ENCODE results near the gene VDR.

Gene VDR

GRCh38 chr12:47904713-47905709 lies at the start of gene VDR:
Gene VDR, minus strand, starts transcription at chr12:47904994. Its CDS starts 25,881 bp downstream, at chr12:47879113.
- DNase-seq (ENCODE audit: low spot score in 2 of 2): peak; percentile 42 to 50
- ATAC-seq (ENCODE audit: low read depth): peak; percentile 76
- Mint-ChIP-seq H3K27ac (peak within 1 kb of the TSS; percentile 33), H3K27me3 (peaks cover 15% of the 10 kb centered on the region), H3K4me3 (peak within 1 kb of the TSS; percentile 79), H3K36me3 (no peaks in the 10 kb centered on the region), H3K9me3 (no peaks in the 10 kb centered on the region), H3K4me1 (peaks cover 13% of the 10 kb centered on the region)

- H3K27ac Mint-ChIP-seq: no peak overlapping the region
- peaks cover 12% of the 10 kb centered on the region for H3K27me3 Mint-ChIP-seq
- ATAC-seq (ENCODE audit: low read depth) (no peak), DNase-seq (ENCODE audit: low spot score in 2 of 2) (no peak)
- H3K4me3 Mint-ChIP-seq: no peak overlapping the region
- H3K36me3 Mint-ChIP-seq: peaks cover 2% of the 10 kb centered on the region
- H3K4me1 Mint-ChIP-seq: no peaks in the 10 kb centered on the region
- no peaks in the 10 kb centered on the region for H3K9me3 Mint-ChIP-seq
Observed at GRCh38 chr12:47954058-47954457, 49.3 kb upstream of the VDR start.

- Mint-ChIP-seq H3K4me1 (no peaks in the 10 kb centered on the region), H3K9me3 (no peaks in the 10 kb centered on the region), H3K4me3 (no peak overlapping the region), H3K36me3 (no peaks in the 10 kb centered on the region), H3K27ac (no peak overlapping the region), H3K27me3 (peaks cover 14% of the 10 kb centered on the region)
- ATAC-seq (ENCODE audit: low read depth) (no peak), DNase-seq (ENCODE audit: low spot score in 2 of 2) (no peak)
Observed at GRCh38 chr12:47950856-47951468, 46.2 kb upstream of the VDR start.

- peak; percentile 17 to 30 for DNase-seq (ENCODE audit: low spot score in 2 of 2)
- Mint-ChIP-seq H3K27ac (no peak overlapping the region), H3K36me3 (no peaks in the 10 kb centered on the region), H3K27me3 (peaks cover 19% of the 10 kb centered on the region), H3K4me3 (no peak overlapping the region), H3K9me3 (no peaks in the 10 kb centered on the region), H3K4me1 (no peaks in the 10 kb centered on the region)
- ATAC-seq (ENCODE audit: low read depth): peak; percentile 62
Observed at GRCh38 chr12:47949441-47950341, 44.9 kb upstream of the VDR start.

- Mint-ChIP-seq H3K27me3 (peaks cover 25% of the 10 kb centered on the region), H3K4me1 (no peaks in the 10 kb centered on the region), H3K9me3 (no peaks in the 10 kb centered on the region), H3K36me3 (no peaks in the 10 kb centered on the region), H3K4me3 (no peak overlapping the region), H3K27ac (no peak overlapping the region)
- DNase-seq (ENCODE audit: low spot score in 2 of 2) (no peak), ATAC-seq (ENCODE audit: low read depth) (no peak)
Observed at GRCh38 chr12:47947341-47947740, 42.5 kb upstream of the VDR start.

- Mint-ChIP-seq H3K36me3 (no peaks in the 10 kb centered on the region), H3K27ac (no peak overlapping the region), H3K4me1 (no peaks in the 10 kb centered on the region), H3K9me3 (no peaks in the 10 kb centered on the region), H3K4me3 (no peak overlapping the region), H3K27me3 (peaks cover 25% of the 10 kb centered on the region)
- ATAC-seq (ENCODE audit: low read depth) (no peak), DNase-seq (ENCODE audit: low spot score in 2 of 2) (no peak)
Observed at GRCh38 chr12:47946413-47947323, 41.9 kb upstream of the VDR start.

GRCh38 chr12:47945341-47945728 lies 40.5 kb upstream of the VDR start:
- Mint-ChIP-seq H3K27me3 (peaks cover 34% of the 10 kb centered on the region), H3K36me3 (no peaks in the 10 kb centered on the region), H3K4me3 (no peak overlapping the region), H3K9me3 (no peaks in the 10 kb centered on the region), H3K4me1 (peaks cover 4% of the 10 kb centered on the region), H3K27ac (no peak overlapping the region)
- no peak for ATAC-seq (ENCODE audit: low read depth)
- no peak for DNase-seq (ENCODE audit: low spot score in 2 of 2)

- Mint-ChIP-seq H3K4me3 (no peak overlapping the region), H3K36me3 (no peaks in the 10 kb centered on the region), H3K27ac (no peak overlapping the region), H3K9me3 (no peaks in the 10 kb centered on the region), H3K27me3 (peaks cover 32% of the 10 kb centered on the region), H3K4me1 (peaks cover 4% of the 10 kb centered on the region)
- DNase-seq (ENCODE audit: low spot score in 2 of 2): no peak
- no peak for ATAC-seq (ENCODE audit: low read depth)
Observed at GRCh38 chr12:47944685-47945340, 40.0 kb upstream of the VDR start.

- no peaks in the 10 kb centered on the region for H3K9me3 Mint-ChIP-seq
- peaks cover 4% of the 10 kb centered on the region for H3K4me1 Mint-ChIP-seq
- peaks cover 33% of the 10 kb centered on the region for H3K27me3 Mint-ChIP-seq
- ATAC-seq (ENCODE audit: low read depth) (no peak), DNase-seq (ENCODE audit: low spot score in 2 of 2) (no peak)
- no peaks in the 10 kb centered on the region for H3K36me3 Mint-ChIP-seq
- no peak overlapping the region for H3K4me3 Mint-ChIP-seq
- H3K27ac Mint-ChIP-seq: no peak overlapping the region
Observed at GRCh38 chr12:47943623-47944340, 39.0 kb upstream of the VDR start.

- H3K4me1 Mint-ChIP-seq: peaks cover 4% of the 10 kb centered on the region
- H3K27me3 Mint-ChIP-seq: peaks cover 33% of the 10 kb centered on the region
- no peaks in the 10 kb centered on the region for H3K9me3 Mint-ChIP-seq
- H3K4me3 Mint-ChIP-seq: no peak overlapping the region
- no peak overlapping the region for H3K27ac Mint-ChIP-seq
- ATAC-seq (ENCODE audit: low read depth): no peak
- DNase-seq (ENCODE audit: low spot score in 2 of 2): no peak
- no peaks in the 10 kb centered on the region for H3K36me3 Mint-ChIP-seq
Observed at GRCh38 chr12:47942614-47943225, 37.9 kb upstream of the VDR start.

- Mint-ChIP-seq H3K27me3 (peaks cover 37% of the 10 kb centered on the region), H3K4me1 (peaks cover 4% of the 10 kb centered on the region), H3K36me3 (no peaks in the 10 kb centered on the region), H3K4me3 (peak overlapping the region; percentile 28), H3K27ac (no peak overlapping the region), H3K9me3 (no peaks in the 10 kb centered on the region)
- ATAC-seq (ENCODE audit: low read depth): peak; percentile 79
- peak; percentile 38 to 40 for DNase-seq (ENCODE audit: low spot score in 2 of 2)
Observed at GRCh38 chr12:47941871-47942613, 37.2 kb upstream of the VDR start.
